ENCODE results near the gene AP1B1. TPM values are rescaled to one million over a fixed set of nuclear protein-coding genes. Genes with fewer than 3 reads are reported as not detected.

The AP1B1 gene
- total and polyA plus RNA-seq, 2 of the 4 experiments (the other 2 are of a cell fraction): 55.7 to 70.8 TPM

GRCh38 chr22:29338398-29338797, 50.0 kb downstream of the AP1B1 start:
- H4K5ac ChIP-seq (ENCODE audit: low read depth, low read length): no peak overlapping the region
- no peaks in the 10 kb centered on the region for H3K4me1 ChIP-seq (ENCODE audit: control insufficient read depth, insufficient read depth, low read length)
- H4K8ac ChIP-seq (ENCODE audit: low read depth in 2 of 2, low read length in 2 of 2): no peak overlapping the region
- H2BK20ac ChIP-seq (ENCODE audit: low read depth, low read length): no peak overlapping the region
- H3K27ac ChIP-seq (ENCODE audit: insufficient read depth, low read length): no peak overlapping the region
- no peak overlapping the region for H3K9ac ChIP-seq (ENCODE audit: low read depth, low read length)
- no peaks in the 10 kb centered on the region for H3K9me1 ChIP-seq (ENCODE audit: insufficient read depth, low read length)
- intact Hi-C loops (cut with micrococcal nuclease) (no loop called here), dilution Hi-C loops (cut with HindIII; ENCODE audit: low sequenced_read_pairs, unreplicated experiment) (no loop called here), in situ Hi-C loops (cut with MboI; ENCODE audit: low sequenced_read_pairs) (no loop called here)
- H3K18ac ChIP-seq (ENCODE audit: low read depth, low read length): no peak overlapping the region
- H3K9me3 ChIP-seq (ENCODE audit: control insufficient read depth, insufficient read depth, low read length): no peaks in the 10 kb centered on the region
- H2AK5ac ChIP-seq (ENCODE audit: low read depth, low read length): no peak overlapping the region
- H3K36me3 ChIP-seq (ENCODE audit: control insufficient read depth, insufficient read depth, low read length): peaks cover 55% of the 10 kb centered on the region
- no peak for ATAC-seq (ENCODE audit: low read depth)
- no TSS peak for BruUV-seq (replicated peaks)
- no peak overlapping the region for H3K23ac ChIP-seq (ENCODE audit: low read depth, low read length)
- H2BK5ac ChIP-seq (ENCODE audit: low read depth, low read length, poor library complexity, severe bottlenecking): no peak overlapping the region
- 100% methylated on average over 1 of the region's 6 CpGs; no CpG with 5 or more reads in 1 of the 2 experiments for WGBS, 2 experiments (ENCODE audit: extremely low coverage in 2 of 2, insufficient read length in 1 of 2)
- H2BK120ac ChIP-seq (ENCODE audit: low read depth, low read length): no peak overlapping the region
- ChIA-PET POLR2A (ENCODE audit: unreplicated experiment) (no interaction called here), CTCF (no interaction called here)
- no peak overlapping the region for H3K4me3 ChIP-seq (ENCODE audit: insufficient read depth, low read depth, low read length)
- no peak overlapping the region for H2BK15ac ChIP-seq (ENCODE audit: low read depth, low read length)
- no peak overlapping the region for H3K14ac ChIP-seq (replicated peaks; ENCODE audit: low read depth, low read length)
- no peak overlapping the region for H3K56ac ChIP-seq (ENCODE audit: extremely low read depth, insufficient read depth, low read length)
- H4K20me1 ChIP-seq (ENCODE audit: insufficient read depth, low read length): peaks cover 3% of the 10 kb centered on the region
- no peak overlapping the region for H4K91ac ChIP-seq (ENCODE audit: insufficient read depth, low read depth, low read length)
- no peak for TF ChIP-seq SMC3 (IDR thresholded peaks at IDR 0.05; ENCODE audit: low read depth, low read length)
- no peak for TF ChIP-seq ELK1 (IDR thresholded peaks at IDR 0.05; ENCODE audit: borderline replicate concordance, low read depth, low read length)
- no peak for TF ChIP-seq RFX5 (IDR thresholded peaks at IDR 0.05; ENCODE audit: low read depth, low read length)
- no peak for TF ChIP-seq MAFK (IDR thresholded peaks at IDR 0.05; ENCODE audit: low read depth, low read length)
- no peak for TF ChIP-seq NFE2L2 (IDR thresholded peaks at IDR 0.05; ENCODE audit: low read depth, low read length)
- no peak for TF ChIP-seq FOS (IDR thresholded peaks at IDR 0.05; ENCODE audit: low read depth, low read length)
- no peak for TF ChIP-seq CHD1 (IDR thresholded peaks at IDR 0.05; ENCODE audit: low read depth, low read length)
- TF ChIP-seq MXI1 (IDR thresholded peaks at IDR 0.05; ENCODE audit: borderline replicate concordance, low read depth, low read length): no peak
- no peak for TF ChIP-seq CEBPB (IDR thresholded peaks at IDR 0.05; ENCODE audit: low read depth, low read length)
- TF ChIP-seq RAD21 (IDR thresholded peaks at IDR 0.05; ENCODE audit: low read length): no peak
- no peak for TF ChIP-seq MAZ (IDR thresholded peaks at IDR 0.05; ENCODE audit: borderline replicate concordance, low read depth, low read length)
- TF ChIP-seq USF2 (IDR thresholded peaks at IDR 0.05; ENCODE audit: low read depth, low read length): no peak
- H2AFZ ChIP-seq (replicated peaks; ENCODE audit: low read length, poor library complexity): no peak overlapping the region
- H3K79me1 ChIP-seq (ENCODE audit: low read depth in 1 of 2, low read length in 2 of 2): peaks cover 0 to 3% of the 10 kb centered on the region in 2 experiments; a peak in 1 of 4 replicates
- H3K4ac ChIP-seq (ENCODE audit: low read depth, low read length): no peak overlapping the region
- H3K4me2 ChIP-seq (ENCODE audit: low read depth, low read length): no peak overlapping the region
- no peak for DNase-seq
- no peaks in the 10 kb centered on the region for H3K27me3 ChIP-seq (ENCODE audit: control insufficient read depth, insufficient read depth, low read length)
- H2AK9ac ChIP-seq (replicated peaks; ENCODE audit: low read depth, low read length, poor library complexity): no peak overlapping the region

Measured in IMR-90 (cell line).